Ectodermal cell (in vitro differentiated cells): ENCODE measurements around the gene TRANK1.

Experiments used
- H3K27ac ChIP-seq: 2 replicates; pipeline ENCODE4 v1.7.0; 2013; ENCODE audit warnings: mild to moderate bottlenecking, low read depth, low read length; ENCODE audit not compliant: insufficient read depth, poor library complexity, severe bottlenecking
- H3K27me3 ChIP-seq: 2 replicates; pipeline ENCODE4 v1.7.0; 2013; ENCODE audit warnings: mild to moderate bottlenecking, low read length; ENCODE audit not compliant: insufficient read depth, control insufficient read depth, poor library complexity, severe bottlenecking
- H3K36me3 ChIP-seq: one replicate; pipeline ENCODE4 v1.7.0; 2013; ENCODE audit warnings: low read length; ENCODE audit not compliant: control insufficient read depth, insufficient read depth
- H3K4me1 ChIP-seq: one replicate; pipeline ENCODE4 v1.7.0; 2013; ENCODE audit warnings: low read length; ENCODE audit not compliant: control insufficient read depth, insufficient read depth
- H3K4me3 ChIP-seq: 2 replicates; pipeline ENCODE4 v1.7.0; 2013; ENCODE audit warnings: low read depth, low read length, control low read depth; ENCODE audit not compliant: insufficient read depth
- H3K9me3 ChIP-seq: 2 replicates; pipeline ENCODE4 v1.7.0; 2013; ENCODE audit warnings: mild to moderate bottlenecking, low read length, moderate library complexity; ENCODE audit not compliant: control insufficient read depth
- WGBS, 2 experiments: methylation state at CpG; one replicate each; pipeline ENCODE4 v1.1.7; 2013; ENCODE audit warnings: missing lambda C conversion rate in 2 of 2; 5-methylcytosine and 5-hydroxymethylcytosine counted together

Gene TRANK1

GRCh38 chr3:36824443-36824842 is 120.4 kb downstream of the TRANK1 start:
- Histone ChIP-seq H3K27ac (no peak overlapping the region), H3K27me3 (no peaks in the 10 kb centered on the region), H3K36me3 (no peaks in the 10 kb centered on the region), H3K4me1 (peaks cover 17% of the 10 kb centered on the region), H3K9me3 (no peaks in the 10 kb centered on the region), H3K4me3 (no peak overlapping the region)
- WGBS, 2 experiments: 95 to 96% methylated on average over 4 of the region's 4 CpGs

GRCh38 chr3:36823806-36824205 is 121.0 kb downstream of the TRANK1 start:
- Histone ChIP-seq H3K9me3 (no peaks in the 10 kb centered on the region), H3K4me3 (no peak overlapping the region), H3K27me3 (no peaks in the 10 kb centered on the region), H3K4me1 (peaks cover 20% of the 10 kb centered on the region), H3K27ac (no peak overlapping the region), H3K36me3 (no peaks in the 10 kb centered on the region)
- 85 to 97% methylated on average over 3 of the region's 3 CpGs for WGBS, 2 experiments

GRCh38 chr3:36820083-36820482 is 124.8 kb downstream of the TRANK1 start:
- no peaks in the 10 kb centered on the region for H3K9me3 ChIP-seq
- WGBS, 2 experiments: 48 to 55% methylated on average over 3 of the region's 3 CpGs
- H3K4me3 ChIP-seq: no peak overlapping the region
- peaks cover 20% of the 10 kb centered on the region for H3K4me1 ChIP-seq
- H3K27me3 ChIP-seq: no peaks in the 10 kb centered on the region
- H3K36me3 ChIP-seq: no peaks in the 10 kb centered on the region
- H3K27ac ChIP-seq: no peak overlapping the region

GRCh38 chr3:36817806-36818533 is 126.9 kb downstream of the TRANK1 start:
- Histone ChIP-seq H3K4me1 (peaks cover 20% of the 10 kb centered on the region), H3K4me3 (no peak overlapping the region), H3K36me3 (no peaks in the 10 kb centered on the region), H3K27me3 (no peaks in the 10 kb centered on the region), H3K9me3 (no peaks in the 10 kb centered on the region), H3K27ac (no peak overlapping the region)
- 89 to 91% methylated on average over 6 of the region's 6 CpGs for WGBS, 2 experiments

GRCh38 chr3:36815375-36815774 is 129.5 kb downstream of the TRANK1 start:
- H3K27me3 ChIP-seq: no peaks in the 10 kb centered on the region
- peaks cover 12% of the 10 kb centered on the region for H3K4me1 ChIP-seq
- 87 to 89% methylated on average over 9 of the region's 9 CpGs for WGBS, 2 experiments

GRCh38 chr3:36814776-36815175 is 130.1 kb downstream of the TRANK1 start:
- H3K27me3 ChIP-seq: no peaks in the 10 kb centered on the region
- WGBS, 2 experiments: 74 to 78% methylated on average over 4 of the region's 4 CpGs

More at GRCh38 chr3:36815375-36815774, 129.5 kb downstream of the TRANK1 start:
- no peaks in the 10 kb centered on the region for H3K9me3 ChIP-seq
- H3K4me3 ChIP-seq: no peak overlapping the region
- no peak overlapping the region for H3K27ac ChIP-seq
- no peaks in the 10 kb centered on the region for H3K36me3 ChIP-seq

GRCh38 chr3:36814066-36814717 is 130.7 kb downstream of the TRANK1 start:
- no peaks in the 10 kb centered on the region for H3K9me3 ChIP-seq
- no peak overlapping the region for H3K4me3 ChIP-seq
- H3K4me1 ChIP-seq: peaks cover under 1% of the 10 kb centered on the region
- H3K27me3 ChIP-seq: no peaks in the 10 kb centered on the region
- H3K27ac ChIP-seq: no peak overlapping the region
- no peaks in the 10 kb centered on the region for H3K36me3 ChIP-seq
- WGBS, 2 experiments: 76 to 79% methylated on average over 7 of the region's 7 CpGs

More at GRCh38 chr3:36814776-36815175, 130.1 kb downstream of the TRANK1 start:
- Histone ChIP-seq H3K9me3 (no peaks in the 10 kb centered on the region), H3K4me3 (no peak overlapping the region), H3K36me3 (no peaks in the 10 kb centered on the region), H3K4me1 (peaks cover 6% of the 10 kb centered on the region), H3K27ac (no peak overlapping the region)

- H3K36me3 ChIP-seq: no peaks in the 10 kb centered on the region
- no peaks in the 10 kb centered on the region for H3K27me3 ChIP-seq
- H3K27ac ChIP-seq: no peak overlapping the region
- no peaks in the 10 kb centered on the region for H3K4me1 ChIP-seq
- no peak overlapping the region for H3K4me3 ChIP-seq
- H3K9me3 ChIP-seq: no peaks in the 10 kb centered on the region
- 88 to 91% methylated on average over 6 of the region's 6 CpGs for WGBS, 2 experiments
These were observed 131.5 kb downstream of the TRANK1 start for GRCh38 chr3:36813305-36813704.

GRCh38 chr3:36812240-36812639 is 132.6 kb downstream of the TRANK1 start:
- Histone ChIP-seq H3K27me3 (no peaks in the 10 kb centered on the region), H3K4me3 (no peak overlapping the region), H3K27ac (no peak overlapping the region), H3K4me1 (no peaks in the 10 kb centered on the region), H3K9me3 (no peaks in the 10 kb centered on the region), H3K36me3 (no peaks in the 10 kb centered on the region)
- 84 to 88% methylated on average over 1 of the region's 1 CpG for WGBS, 2 experiments

- H3K27ac ChIP-seq: no peak overlapping the region
- no peaks in the 10 kb centered on the region for H3K4me1 ChIP-seq
- no peaks in the 10 kb centered on the region for H3K36me3 ChIP-seq
- H3K27me3 ChIP-seq: no peaks in the 10 kb centered on the region
- no peak overlapping the region for H3K4me3 ChIP-seq
- WGBS, 2 experiments: 60 to 90% methylated on average over 1 to 2 of the region's 2 CpGs
- H3K9me3 ChIP-seq: no peaks in the 10 kb centered on the region
These were observed 133.1 kb downstream of the TRANK1 start for GRCh38 chr3:36811768-36812167.
